Common myeloid progenitor, CD34-positive (primary cell): Measurements from ENCODE around the gene MCUB.
A peak's percentile ranks its signal among the peaks of the same experiment; 100 is the strongest.
"Not testable (repeated sequence)": the region's sequence is repeated elsewhere in the genome, so short reads cannot be mapped to it uniquely, and the experiment has no call there.

ENCODE experiments used
- CTCF ChIA-PET: fragments of 350-600 bp; sonication (Branson Sonifier 250); formaldehyde crosslinking; loops from one replicate; lab custom pipeline; 2021; ENCODE audit warnings: antibody characterized with exemption; lab: Charles Lee
- POLR2A ChIA-PET: fragments of 350-600 bp; sonication (Branson Sonifier 250); formaldehyde crosslinking; loops from one replicate; lab custom pipeline; 2021; ENCODE audit warnings: antibody characterized with exemption; lab: Charles Lee
- DNase-seq, 3 donors: peaks; one replicate each; pipeline versions ENCODE4 v3.0.0 to v3.0.0-alpha.2; 2013
- H3K27ac ChIP-seq, 2 experiments: 1 replicate in 1 of 2; 2 replicates in 1 of 2; pipeline ENCODE4 v1.7.0; 2013; ENCODE audit warnings: inconsistent platforms in 2 of 2, low read length in 2 of 2, mild to moderate bottlenecking in 2 of 2, low read depth in 1 of 2, moderate library complexity in 1 of 2; ENCODE audit not compliant: severe bottlenecking in 2 of 2, insufficient read depth in 1 of 2, poor library complexity in 1 of 2
- H3K27me3 ChIP-seq, 5 experiments: replicated peaks in 2 of 5; 1 replicate in 3 of 5; 2 replicates in 2 of 5; pipeline versions ENCODE4 v1.6.1 to v1.7.0; 2013; ENCODE audit warnings: low read length in 4 of 5, mild to moderate bottlenecking in 2 of 5, moderate library complexity in 2 of 5, inconsistent platforms in 1 of 5; ENCODE audit not compliant: insufficient read depth in 5 of 5, control insufficient read depth in 4 of 5
- H3K36me3 ChIP-seq, 4 experiments: 1 replicate in 2 of 4; 2 replicates in 2 of 4; pipeline versions ENCODE4 v1.6.1 to v1.7.0; 2013; ENCODE audit warnings: low read length in 3 of 4, control low read depth in 1 of 4, mild to moderate bottlenecking in 1 of 4; ENCODE audit not compliant: control insufficient read depth in 4 of 4, insufficient read depth in 4 of 4
- H3K4me1 ChIP-seq, 4 experiments: 1 replicate in 3 of 4; 2 replicates in 1 of 4; pipeline versions ENCODE4 v1.6.1 to v1.7.1; 2013; ENCODE audit warnings: low read length in 3 of 4, mild to moderate bottlenecking in 3 of 4, control low read depth in 1 of 4, inconsistent platforms in 1 of 4, moderate library complexity in 1 of 4; ENCODE audit not compliant: control insufficient read depth in 4 of 4, insufficient read depth in 4 of 4; ENCODE audit errors: control extremely low read depth in 1 of 4
- H3K4me3 ChIP-seq, 7 experiments: 1 replicate in 4 of 7; 2 replicates in 3 of 7; pipeline versions ENCODE4 v1.5.1 to v1.7.0; 2013; ENCODE audit warnings: mild to moderate bottlenecking in 7 of 7, low read length in 6 of 7, moderate library complexity in 6 of 7, inconsistent platforms in 2 of 7, low read depth in 2 of 7, control low read depth in 1 of 7; ENCODE audit not compliant: insufficient read depth in 4 of 7, control insufficient read depth in 1 of 7; ENCODE audit errors: extremely low read depth in 1 of 7
- H3K9me3 ChIP-seq, 5 experiments: 1 replicate in 4 of 5; 2 replicates in 1 of 5; pipeline versions ENCODE4 v1.6.1 to v1.7.1; 2013; ENCODE audit warnings: low read length in 4 of 5, mild to moderate bottlenecking in 2 of 5, inconsistent platforms in 1 of 5, low read depth in 1 of 5, moderate library complexity in 1 of 5; ENCODE audit not compliant: control insufficient read depth in 4 of 5, insufficient read depth in 2 of 5; ENCODE audit errors: control extremely low read depth in 1 of 5
- WGBS: methylation state at CpG from one replicate; pipeline ENCODE4 v1.1.5; 2013; ENCODE audit not compliant: insufficient coverage; 5-methylcytosine and 5-hydroxymethylcytosine counted together

MCUB gene

DNA sequence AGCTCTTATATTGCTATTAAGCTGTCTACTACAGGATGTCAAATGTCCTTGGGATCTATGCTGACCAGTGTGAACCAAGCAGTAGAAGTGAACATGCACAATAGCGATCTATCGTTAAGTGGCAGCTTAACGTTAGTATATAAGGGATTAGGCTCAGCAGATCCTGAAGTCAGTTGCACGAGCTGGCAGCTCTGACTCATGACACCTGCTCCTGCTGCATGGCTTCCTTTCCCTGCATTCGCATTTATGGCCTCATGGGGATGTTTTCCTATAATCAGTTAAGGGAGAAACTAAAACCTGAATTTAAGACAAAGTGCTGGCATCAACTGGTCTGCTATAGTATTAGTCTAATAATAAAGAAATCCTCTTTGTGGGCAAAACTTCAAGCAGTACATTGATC is 12.7 kb upstream of the MCUB start:
- WGBS, result 100% methylated on average over 5 of the region's 5 CpGs
- H3K27ac ChIP-seq, result no peak overlapping the region
- H3K9me3 ChIP-seq, result peaks cover 0 to 2% (median 0%) of the 10 kb centered on the region in 5 experiments
- DNase-seq, result no peak
- CTCF ChIA-PET, result interaction anchor here (1.0 kb wide), 2 partner anchors 10 to 78 kb away, joined by 3 read pairs; no protein-coding TSS in a partner anchor
- POLR2A ChIA-PET, result interaction anchor here (0.5 kb wide), 1 partner anchor 48 kb away, joined by 3 read pairs; no protein-coding TSS in a partner anchor
- no peak overlapping the region for H3K4me3 ChIP-seq
- H3K36me3 ChIP-seq, result peaks cover 0 to 23% (median 6%) of the 10 kb centered on the region in 4 experiments
- peaks cover 0 to 7% (median 1%) of the 10 kb centered on the region in 4 experiments for H3K4me1 ChIP-seq
- H3K27me3 ChIP-seq, result no peaks in the 10 kb centered on the region

DNA sequence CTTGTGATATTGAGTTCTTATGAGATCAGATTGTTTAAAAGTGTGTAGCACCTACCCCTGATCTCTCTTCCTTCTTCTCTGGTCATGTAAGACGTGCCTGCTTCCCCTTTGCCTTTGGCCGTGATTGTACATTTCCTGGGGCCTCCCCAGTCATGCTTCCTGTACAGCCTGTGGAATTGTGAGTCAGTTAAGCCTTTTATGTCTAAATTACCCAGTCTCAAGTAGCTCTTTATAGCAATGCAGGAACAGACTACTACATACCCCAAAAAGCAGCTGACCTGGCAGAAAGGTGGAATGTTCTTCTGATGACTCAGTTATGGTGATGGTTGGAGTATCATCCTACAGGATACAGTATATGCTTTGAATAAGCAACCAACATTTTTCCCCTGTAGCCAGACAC is 11.4 kb upstream of the MCUB start:
- no peak overlapping the region for H3K27ac ChIP-seq

DNA sequence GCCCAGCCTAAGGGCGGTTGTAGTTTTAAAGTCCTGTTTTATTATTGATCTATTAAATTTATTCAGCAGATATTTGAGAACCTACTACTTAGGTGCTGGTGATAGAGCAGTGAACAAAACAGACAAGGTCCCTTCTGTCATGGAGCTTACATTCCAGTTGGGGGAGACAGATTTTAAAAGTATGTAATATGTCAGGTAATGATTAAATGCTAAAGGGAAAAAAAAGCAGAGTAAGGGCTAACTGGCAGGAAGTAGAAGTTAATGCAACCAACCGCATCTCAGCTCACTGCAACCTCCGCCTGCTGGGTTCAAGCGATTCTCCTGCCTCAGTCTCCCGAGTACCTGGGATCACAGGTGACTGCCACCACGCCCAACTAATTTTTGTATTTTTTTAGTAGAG is 7.8 kb upstream of the MCUB start:
- Histone ChIP-seq H3K36me3 (peaks cover 0 to 8% (median 1%) of the 10 kb centered on the region in 4 experiments), H3K4me1 (peaks cover 0 to 7% (median 1%) of the 10 kb centered on the region in 4 experiments), H3K4me3 (no peak overlapping the region), H3K27ac (no peak overlapping the region), H3K27me3 (no peaks in the 10 kb centered on the region), H3K9me3 (peaks cover 0 to 2% (median 0%) of the 10 kb centered on the region in 5 experiments)
- ChIA-PET POLR2A (no interaction called here), CTCF (interaction anchor here (0.6 to 1.4 kb wide), 4 partner anchors 22 to 127 kb away, joined by 3 to 4 read pairs (median 3); no protein-coding TSS in a partner anchor)
- peak in 2 of 3 donors; percentile 38 to 56 for DNase-seq
- 78% methylated on average over 5 of the region's 6 CpGs for WGBS

More for the DNA sequence above, 11.4 kb upstream of the MCUB start:
- Histone ChIP-seq H3K9me3 (peaks cover 0 to 2% (median 0%) of the 10 kb centered on the region in 5 experiments), H3K36me3 (peaks cover 0 to 14% (median 3%) of the 10 kb centered on the region in 4 experiments), H3K4me3 (peak overlapping the region in 1 of 7 experiments; percentile 14), H3K4me1 (peaks cover 0 to 7% (median 1%) of the 10 kb centered on the region in 4 experiments), H3K27me3 (no peaks in the 10 kb centered on the region)
- POLR2A ChIA-PET, result no interaction called here
- CTCF ChIA-PET, result interaction anchor here (1.4 kb wide), 1 partner anchor 110 kb away, joined by 3 read pairs; no protein-coding TSS in a partner anchor
- WGBS, result 0% methylated on average over 1 of the region's 2 CpGs
- DNase-seq, result peak; percentile 22 to 87 (median 78)

DNA sequence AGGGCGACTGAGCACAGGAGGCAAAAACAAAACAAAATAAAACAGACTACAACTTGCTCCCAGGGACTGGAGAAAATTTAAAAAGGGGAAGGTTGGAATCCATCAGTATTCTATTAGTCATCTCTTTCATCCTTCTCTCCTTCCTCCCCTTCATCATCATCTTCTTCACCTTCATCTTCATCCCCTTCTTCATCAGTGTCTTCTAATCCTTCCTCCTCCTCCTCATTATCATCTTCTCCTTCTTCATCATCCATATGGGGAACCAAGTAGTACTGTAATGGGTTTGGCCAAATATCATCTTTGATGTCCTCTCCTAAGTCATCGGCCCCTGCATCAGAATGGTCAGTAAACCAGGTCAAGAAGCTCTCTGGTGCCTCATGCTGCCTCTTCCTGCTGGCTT is 6.9 kb upstream of the MCUB start:
- DNase-seq, result no peak
- H3K36me3 ChIP-seq, result peaks cover 0 to 3% (median 1%) of the 10 kb centered on the region in 4 experiments
- ChIA-PET POLR2A (no interaction called here), CTCF (interaction anchor here (1.4 kb wide), 1 partner anchor 22 kb away, joined by 4 read pairs; no protein-coding TSS in a partner anchor)
- H3K4me3 ChIP-seq, result no peak overlapping the region
- peaks cover 0 to 2% (median 0%) of the 10 kb centered on the region in 5 experiments for H3K9me3 ChIP-seq
- no peak overlapping the region for H3K27ac ChIP-seq
- peaks cover 0 to 7% (median 1%) of the 10 kb centered on the region in 4 experiments for H3K4me1 ChIP-seq
- 100% methylated on average over 2 of the region's 2 CpGs for WGBS
- no peaks in the 10 kb centered on the region for H3K27me3 ChIP-seq

DNA sequence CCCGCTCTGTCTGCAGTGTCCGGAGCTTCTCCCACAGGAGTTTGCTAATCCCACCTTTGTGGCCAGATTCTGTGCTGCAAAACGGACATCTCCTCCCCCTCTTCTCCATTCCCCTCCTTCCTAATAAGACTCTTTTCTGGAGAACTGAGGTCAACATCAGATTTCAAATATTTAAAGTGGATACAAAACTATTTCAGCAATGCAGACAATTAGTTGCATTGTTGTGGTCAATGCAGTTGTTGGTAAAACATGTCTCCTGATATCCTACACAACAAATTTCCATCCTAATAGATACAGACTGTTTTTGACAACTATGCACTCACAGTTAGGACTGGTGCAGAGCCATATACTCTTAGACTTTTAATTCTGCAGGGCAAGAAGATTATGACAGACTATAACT is 5.1 kb upstream of the MCUB start:
- peaks cover 3 to 10% (median 7%) of the 10 kb centered on the region in 4 experiments for H3K4me1 ChIP-seq
- no peak for DNase-seq
- WGBS, result no CpG with 5 or more reads among the region's 3 CpGs
- CTCF ChIA-PET, result interaction anchor here (0.9 kb wide), 2 partner anchors 9 to 118 kb away, joined by 3 to 4 read pairs; no protein-coding TSS in a partner anchor
- POLR2A ChIA-PET, result interaction anchor here (0.6 kb wide), 1 partner anchor 104 kb away, joined by 4 read pairs; no protein-coding TSS in a partner anchor
- H3K36me3 ChIP-seq, result no peaks in the 10 kb centered on the region
- H3K27ac ChIP-seq, result no peak overlapping the region
- no peaks in the 10 kb centered on the region for H3K9me3 ChIP-seq
- H3K4me3 ChIP-seq, result no peak overlapping the region
- no peaks in the 10 kb centered on the region for H3K27me3 ChIP-seq

DNA sequence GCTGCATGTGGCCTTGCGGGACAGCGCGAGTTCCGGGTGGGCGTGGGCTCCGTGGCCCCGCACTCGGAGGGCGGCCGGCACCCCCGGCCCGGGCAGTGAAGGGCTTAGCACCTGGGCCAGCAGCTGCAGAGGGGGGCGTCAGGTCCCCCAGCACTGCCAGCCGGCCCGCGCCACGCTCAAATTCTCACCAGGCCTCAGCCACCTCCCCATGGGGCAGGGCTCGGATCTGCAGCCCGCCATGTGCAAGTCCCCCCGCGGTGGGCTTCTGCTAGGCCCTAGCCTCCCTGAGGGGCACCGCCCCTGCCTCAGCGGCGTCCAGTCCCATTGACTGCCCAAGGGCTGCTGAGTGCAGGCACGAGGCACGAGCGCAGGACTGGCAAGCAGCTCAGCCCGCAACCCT is 2.6 kb upstream of the MCUB start:
- POLR2A ChIA-PET, result no interaction called here
- Histone ChIP-seq H3K36me3 (no peaks in the 10 kb centered on the region), H3K27ac (no peak overlapping the region), H3K27me3 (no peaks in the 10 kb centered on the region), H3K4me3 (no peak overlapping the region), H3K9me3 (no peaks in the 10 kb centered on the region), H3K4me1 (peaks cover 11 to 33% (median 20%) of the 10 kb centered on the region in 4 experiments)
- CTCF ChIA-PET, result interaction anchor here (1.0 to 1.3 kb wide), 2 partner anchors 10 to 18 kb away, joined by 3 read pairs; no protein-coding TSS in a partner anchor
- no peak for DNase-seq
- WGBS, result 98% methylated on average over 28 of the region's 28 CpGs

DNA sequence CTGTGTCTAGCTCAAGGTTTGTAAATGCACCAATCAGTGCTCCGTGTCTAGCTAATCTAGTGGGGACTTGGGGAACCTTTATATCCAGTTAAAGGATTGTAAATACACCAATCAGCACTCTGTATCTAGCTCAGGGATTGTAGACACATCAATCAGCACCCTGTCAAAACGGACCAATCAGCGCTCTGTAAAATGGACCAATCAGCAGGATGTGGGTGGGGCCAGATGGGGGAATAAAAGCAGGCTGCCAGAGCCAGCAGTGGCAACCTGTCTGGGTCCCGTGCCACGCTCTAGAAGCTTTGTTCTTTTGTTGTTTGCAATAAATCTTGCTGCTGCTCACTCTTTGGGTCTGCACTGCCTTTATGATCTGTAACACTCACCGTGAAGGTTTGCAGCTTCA is 2.0 kb upstream of the MCUB start:
- not testable (repeated sequence) for H3K4me3 ChIP-seq, H3K27ac ChIP-seq, H3K36me3 ChIP-seq, H3K27me3 ChIP-seq, H3K9me3 ChIP-seq
- ChIA-PET CTCF (interaction anchor here (1.0 to 1.5 kb wide), 3 partner anchors 11 to 125 kb away, joined by 3 to 4 read pairs (median 3); no protein-coding TSS in a partner anchor), POLR2A (interaction anchor here (0.6 kb wide), 1 partner anchor 26 kb away, joined by 3 read pairs; no protein-coding TSS in a partner anchor)
- DNase-seq, result peak in 2 of 3 donors; percentile 21 to 40
- 100% methylated on average over 4 of the region's 6 CpGs for WGBS
- peaks cover 14 to 38% (median 23%) of the 10 kb centered on the region in 4 experiments for H3K4me1 ChIP-seq
